ENCODE data around the gene CLC. TPM values are rescaled to one million over a fixed set of nuclear protein-coding genes. Genes with fewer than 3 reads are reported as not detected.

Gene CLC
- total and polyA plus RNA-seq, 8 donors, result 1.7 to 2.8 TPM; not detected in 6

DNA sequence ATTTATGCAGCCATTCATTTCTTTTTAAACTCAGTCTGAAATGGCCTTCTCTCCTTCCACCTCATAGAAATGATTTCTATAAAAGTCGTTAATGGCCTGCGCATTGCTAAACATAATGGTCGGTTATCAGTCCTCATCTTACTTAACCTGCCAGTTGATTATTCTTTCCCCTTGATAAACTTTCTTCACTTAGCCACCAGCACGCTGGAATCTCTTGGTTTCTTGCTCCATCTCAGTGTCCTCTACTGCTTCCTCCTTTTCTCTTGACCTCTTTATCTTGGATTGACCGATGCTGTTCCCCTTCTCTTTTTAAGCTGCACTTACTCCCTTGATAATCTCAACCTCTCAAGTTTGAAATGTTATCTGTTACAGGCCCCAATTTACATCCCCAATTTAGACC is 12.2 kb upstream of the CLC start:
- H3K36me3 ChIP-seq, result no peaks in the 10 kb centered on the region
- DNase-seq, result no peak
- no peaks in the 10 kb centered on the region for H3K9me3 ChIP-seq
- H3K27me3 ChIP-seq, result peaks cover 0 to 15% (median 0%) of the 10 kb centered on the region in 3 donors
- no peaks in the 10 kb centered on the region for H3K4me1 ChIP-seq
- TF ChIP-seq POLR2AphosphoS5 (IDR thresholded peaks at IDR 0.05), result no peak
- TF ChIP-seq, protein P1, sequence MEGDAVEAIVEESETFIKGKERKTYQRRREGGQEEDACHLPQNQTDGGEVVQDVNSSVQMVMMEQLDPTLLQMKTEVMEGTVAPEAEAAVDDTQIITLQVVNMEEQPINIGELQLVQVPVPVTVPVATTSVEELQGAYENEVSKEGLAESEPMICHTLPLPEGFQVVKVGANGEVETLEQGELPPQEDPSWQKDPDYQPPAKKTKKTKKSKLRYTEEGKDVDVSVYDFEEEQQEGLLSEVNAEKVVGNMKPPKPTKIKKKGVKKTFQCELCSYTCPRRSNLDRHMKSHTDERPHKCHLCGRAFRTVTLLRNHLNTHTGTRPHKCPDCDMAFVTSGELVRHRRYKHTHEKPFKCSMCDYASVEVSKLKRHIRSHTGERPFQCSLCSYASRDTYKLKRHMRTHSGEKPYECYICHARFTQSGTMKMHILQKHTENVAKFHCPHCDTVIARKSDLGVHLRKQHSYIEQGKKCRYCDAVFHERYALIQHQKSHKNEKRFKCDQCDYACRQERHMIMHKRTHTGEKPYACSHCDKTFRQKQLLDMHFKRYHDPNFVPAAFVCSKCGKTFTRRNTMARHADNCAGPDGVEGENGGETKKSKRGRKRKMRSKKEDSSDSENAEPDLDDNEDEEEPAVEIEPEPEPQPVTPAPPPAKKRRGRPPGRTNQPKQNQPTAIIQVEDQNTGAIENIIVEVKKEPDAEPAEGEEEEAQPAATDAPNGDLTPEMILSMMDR (IDR thresholded peaks at IDR 0.05), result no peak
- TF ChIP-seq EP300 (IDR thresholded peaks at IDR 0.05), result no peak
- no peak for TF ChIP-seq POLR2A (IDR thresholded peaks at IDR 0.05)
- H3K4me3 ChIP-seq, result no peak overlapping the region
- no peak overlapping the region for H3K27ac ChIP-seq
- intact Hi-C loops (cut with DNase I; ENCODE audit: low total_unique reads), result no loop called here
- WGBS, 5 donors, result 74 to 84% (median 77%) methylated on average over 5 of the region's 5 CpGs

DNA sequence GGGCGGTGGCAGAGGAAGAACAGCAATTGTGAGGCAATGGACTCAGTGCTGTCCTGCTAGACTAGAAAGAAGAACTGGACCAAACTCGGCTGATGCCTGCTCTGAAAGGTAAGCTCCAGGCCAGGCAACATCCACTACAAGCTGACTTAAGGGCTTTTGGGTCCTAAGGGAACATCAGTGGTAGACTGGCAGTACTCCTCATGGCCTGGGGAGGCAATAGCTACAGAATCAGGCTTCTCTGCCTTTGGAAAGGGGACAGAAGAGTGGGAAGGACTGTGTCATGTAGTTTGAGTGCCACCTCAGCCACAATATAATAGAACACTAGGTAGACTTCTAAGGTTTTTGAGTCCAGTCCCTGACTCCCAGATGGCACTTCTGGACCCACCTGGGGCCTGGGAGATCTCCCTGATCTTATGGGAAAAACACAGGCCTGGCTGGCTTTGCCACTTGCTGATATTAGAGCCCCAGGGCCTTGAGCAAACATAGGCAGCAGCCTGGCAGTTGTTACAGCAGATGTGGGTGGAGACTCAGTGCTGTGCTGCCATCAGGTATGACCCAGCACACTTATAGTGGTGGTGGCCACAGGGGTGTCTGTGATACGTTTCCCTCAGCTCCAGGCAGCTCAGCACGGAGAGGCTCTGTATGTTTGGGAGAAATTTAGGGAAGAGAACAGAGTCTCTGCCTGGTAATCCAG is 9.2 kb upstream of the CLC start:
- WGBS, 5 donors, result 58 to 73% (median 68%) methylated on average over 3 to 4 of the region's 4 CpGs
- intact Hi-C loops (cut with DNase I; ENCODE audit: low total_unique reads), result no loop called here

DNA sequence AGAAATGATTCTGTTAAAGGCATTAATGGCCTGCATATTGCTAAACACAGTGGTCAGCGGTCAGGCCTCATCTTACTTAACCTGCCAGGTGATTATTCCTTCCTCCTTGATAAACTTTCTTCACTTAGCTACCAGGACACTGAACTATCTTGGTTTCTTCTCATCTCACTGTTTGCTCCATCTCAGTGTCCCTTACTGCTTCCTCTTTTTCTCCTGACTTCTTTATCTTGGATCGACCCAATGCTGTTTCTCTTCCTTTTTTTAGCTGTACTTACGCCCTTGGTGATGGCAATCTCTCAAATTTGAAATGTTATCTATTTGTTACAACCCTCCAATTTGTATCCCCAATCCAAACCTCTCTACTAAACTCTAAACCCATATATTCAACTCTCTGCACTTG is 7.8 kb upstream of the CLC start:
- no peak for DNase-seq
- TF ChIP-seq, protein P1 (IDR thresholded peaks at IDR 0.05), result no peak
- TF ChIP-seq POLR2AphosphoS5 (IDR thresholded peaks at IDR 0.05) (no peak), POLR2A (IDR thresholded peaks at IDR 0.05) (no peak), EP300 (IDR thresholded peaks at IDR 0.05) (no peak)
- Histone ChIP-seq H3K27ac (no peak overlapping the region), H3K9me3 (no peaks in the 10 kb centered on the region), H3K27me3 (no peaks in the 10 kb centered on the region), H3K36me3 (no peaks in the 10 kb centered on the region), H3K4me1 (no peaks in the 10 kb centered on the region), H3K4me3 (no peak overlapping the region)
- intact Hi-C loops (cut with DNase I; ENCODE audit: low total_unique reads), result no loop called here
- 54 to 76% (median 69%) methylated on average over 3 of the region's 3 CpGs for WGBS, 5 donors

More for the DNA sequence above, 9.2 kb upstream of the CLC start:
- TF ChIP-seq POLR2AphosphoS5 (IDR thresholded peaks at IDR 0.05) (no peak), POLR2A (IDR thresholded peaks at IDR 0.05) (no peak), EP300 (IDR thresholded peaks at IDR 0.05) (no peak)
- TF ChIP-seq, protein P1 (IDR thresholded peaks at IDR 0.05), result no peak
- Histone ChIP-seq H3K27me3 (peaks cover 0 to 3% (median 0%) of the 10 kb centered on the region in 3 donors), H3K9me3 (no peaks in the 10 kb centered on the region), H3K4me3 (no peak overlapping the region), H3K27ac (peak overlapping the region in 2 of 5 donors; percentile 13 to 16), H3K36me3 (no peaks in the 10 kb centered on the region), H3K4me1 (no peaks in the 10 kb centered on the region)
- peak; percentile 26 to 58 for DNase-seq

DNA sequence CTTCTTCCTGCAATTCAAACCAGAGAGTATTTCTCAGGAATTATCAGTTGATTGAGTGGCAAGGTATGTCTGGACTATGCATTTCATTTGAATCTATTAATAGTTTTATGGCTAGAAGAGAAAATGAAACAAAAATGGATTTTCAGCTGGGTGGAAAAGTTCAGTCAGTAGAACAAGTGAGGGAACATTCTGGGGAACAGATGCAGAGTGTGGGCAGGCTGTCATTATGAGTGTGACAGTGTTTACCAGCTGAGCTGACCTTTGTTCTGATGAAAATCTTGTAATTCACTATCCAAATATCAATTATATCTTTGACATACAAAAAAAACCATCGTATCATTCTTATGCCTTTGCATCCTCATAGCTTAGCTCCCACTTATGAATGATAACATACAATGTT is 2.6 kb upstream of the CLC start:
- no peaks in the 10 kb centered on the region for H3K4me1 ChIP-seq
- intact Hi-C loops (cut with DNase I; ENCODE audit: low total_unique reads), result no loop called here
- DNase-seq, result no peak
- TF ChIP-seq EP300 (IDR thresholded peaks at IDR 0.05) (no peak), POLR2AphosphoS5 (IDR thresholded peaks at IDR 0.05) (no peak), POLR2A (IDR thresholded peaks at IDR 0.05) (no peak)
- TF ChIP-seq, protein P1 (IDR thresholded peaks at IDR 0.05), result no peak
- no peak overlapping the region for H3K4me3 ChIP-seq
- peaks cover 0 to 6% (median 0%) of the 10 kb centered on the region in 3 donors for H3K27me3 ChIP-seq
- WGBS, 5 donors, result 65 to 81% (median 77%) methylated on average over 1 of the region's 1 CpG
- H3K9me3 ChIP-seq, result no peaks in the 10 kb centered on the region
- no peaks in the 10 kb centered on the region for H3K36me3 ChIP-seq
- no peak overlapping the region for H3K27ac ChIP-seq
